Activated T-helper 1 cell treated with anti-CD3 and anti-CD28 coated beads, Interleukin-12 subunit alpha, Interleukin-12 subunit beta, Interleukin-2, Interleukin-4 antibody, amounts not matched to agents 30 ng/mL and 10 ng/mL and 1 ng/mL, durations not matched to agents 14 hours and 24 hours and 36 hours (primary cell): ENCODE data around the gene COBL. TPM values are rescaled to one million over a fixed set of nuclear protein-coding genes. Genes with fewer than 3 reads are reported as not detected.

Experiments
- DNase-seq: peaks from one replicate; pipeline ENCODE4 v3.0.0; 2021; ENCODE audit warnings: low spot score
- H3K27ac Mint-ChIP-seq: one replicate; pipeline ENCODE4 v1.8.0; 2021; ENCODE audit warnings: mild to moderate bottlenecking, mixed read lengths
- H3K27me3 Mint-ChIP-seq: one replicate; pipeline ENCODE4 v1.8.0; 2022; ENCODE audit warnings: mild to moderate bottlenecking, moderate library complexity, mixed read lengths; ENCODE audit not compliant: insufficient read depth
- H3K36me3 Mint-ChIP-seq: one replicate; pipeline ENCODE4 v1.8.0; 2021; ENCODE audit warnings: low read depth, mixed read lengths
- H3K4me1 Mint-ChIP-seq: one replicate; pipeline ENCODE4 v1.8.0; 2021; ENCODE audit warnings: low read depth, mixed read lengths
- H3K4me3 Mint-ChIP-seq: one replicate; pipeline ENCODE4 v1.8.0; 2021; ENCODE audit warnings: mild to moderate bottlenecking, moderate library complexity, mixed read lengths
- H3K9me3 Mint-ChIP-seq: one replicate; pipeline ENCODE4 v1.8.0; 2021; ENCODE audit warnings: mixed read lengths
- intact Hi-C: fragments of 100-400 bp; cut with micrococcal nuclease; formaldehyde crosslinking; loops from one replicate; pipeline ENCODE4 v1.15.1; 2024
- total RNA-seq: library from RNA; stranded (reverse); gene quantifications from 2 replicates; pipeline ENCODE4 v1.2.3, GENCODE V29; 2022

Gene COBL
- total RNA-seq, 1 donor from 2014 or later, result not detected

DNA sequence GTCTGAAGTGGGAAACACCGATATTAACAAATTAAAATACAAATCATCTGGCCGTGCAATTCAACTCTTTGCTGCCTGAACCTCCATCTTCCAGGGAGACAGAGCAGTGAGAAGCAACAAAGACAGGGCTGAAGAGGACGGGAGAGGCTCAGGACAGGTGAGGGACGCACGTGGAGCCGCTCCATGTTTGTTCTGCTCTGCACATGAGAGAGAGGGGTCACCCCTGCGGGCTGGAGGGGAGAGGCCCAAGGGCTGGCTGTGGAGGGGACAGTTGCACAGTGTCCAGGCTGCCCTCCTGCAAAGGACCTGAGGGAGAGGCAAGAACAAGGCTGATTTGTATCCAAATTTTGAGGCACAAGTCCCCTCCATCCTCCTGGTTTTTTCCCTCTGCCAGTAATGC is 41.7 kb downstream of the COBL start:
- intact Hi-C loops, result no loop called here
- no peaks in the 10 kb centered on the region for H3K4me1 Mint-ChIP-seq
- no peak overlapping the region for H3K27ac Mint-ChIP-seq
- DNase-seq, result no peak
- H3K4me3 Mint-ChIP-seq, result no peak overlapping the region
- H3K36me3 Mint-ChIP-seq, result no peaks in the 10 kb centered on the region
- H3K9me3 Mint-ChIP-seq, result no peaks in the 10 kb centered on the region
- H3K27me3 Mint-ChIP-seq, result peaks cover 2% of the 10 kb centered on the region

DNA sequence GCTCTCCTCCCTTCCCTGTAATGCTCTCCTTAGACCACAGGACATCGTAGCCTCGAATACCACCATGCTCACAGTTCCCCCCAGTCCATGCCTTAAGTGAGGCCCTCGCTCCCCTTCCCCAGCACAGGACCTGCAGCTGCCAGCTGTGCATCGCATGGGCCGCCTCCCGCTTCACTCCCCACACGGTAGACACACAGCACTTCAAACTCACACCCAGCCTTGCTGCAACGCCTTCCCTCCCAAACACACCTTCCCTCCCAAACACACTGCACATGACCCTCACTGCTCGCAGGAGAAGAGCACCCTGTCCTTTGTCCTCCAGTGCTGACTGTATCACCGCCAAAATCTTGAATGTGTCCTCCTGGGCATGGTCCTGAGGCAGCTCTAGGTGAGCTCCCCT is 42.6 kb downstream of the COBL start:
- Mint-ChIP-seq H3K9me3 (no peaks in the 10 kb centered on the region), H3K27ac (no peak overlapping the region), H3K27me3 (peaks cover 2% of the 10 kb centered on the region), H3K36me3 (no peaks in the 10 kb centered on the region), H3K4me1 (no peaks in the 10 kb centered on the region), H3K4me3 (no peak overlapping the region)
- intact Hi-C loops, result no loop called here
- no peak for DNase-seq

DNA sequence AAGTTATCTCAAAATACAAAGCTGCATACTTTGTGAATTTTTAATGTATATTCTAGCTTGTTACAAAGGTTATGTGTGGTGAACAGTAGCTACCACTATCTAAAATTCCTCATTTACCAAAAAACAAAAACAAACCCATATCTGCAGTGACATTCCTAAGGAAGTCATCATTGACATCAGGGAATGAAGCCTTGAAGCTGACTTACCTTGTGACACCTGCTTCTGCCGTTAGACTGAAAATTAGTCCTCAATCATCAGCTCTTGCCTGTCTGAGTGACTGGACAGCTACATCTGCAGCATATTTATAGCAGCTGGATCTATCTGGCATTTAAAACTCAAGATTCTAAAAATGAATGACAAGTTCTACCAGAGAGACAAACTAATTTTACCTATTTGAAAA is 43.2 kb downstream of the COBL start:
- H3K9me3 Mint-ChIP-seq, result no peaks in the 10 kb centered on the region
- H3K36me3 Mint-ChIP-seq, result no peaks in the 10 kb centered on the region
- no peak overlapping the region for H3K27ac Mint-ChIP-seq
- no peak overlapping the region for H3K4me3 Mint-ChIP-seq
- no peak for DNase-seq
- no peaks in the 10 kb centered on the region for H3K4me1 Mint-ChIP-seq
- intact Hi-C loops, result no loop called here
- peaks cover 2% of the 10 kb centered on the region for H3K27me3 Mint-ChIP-seq

DNA sequence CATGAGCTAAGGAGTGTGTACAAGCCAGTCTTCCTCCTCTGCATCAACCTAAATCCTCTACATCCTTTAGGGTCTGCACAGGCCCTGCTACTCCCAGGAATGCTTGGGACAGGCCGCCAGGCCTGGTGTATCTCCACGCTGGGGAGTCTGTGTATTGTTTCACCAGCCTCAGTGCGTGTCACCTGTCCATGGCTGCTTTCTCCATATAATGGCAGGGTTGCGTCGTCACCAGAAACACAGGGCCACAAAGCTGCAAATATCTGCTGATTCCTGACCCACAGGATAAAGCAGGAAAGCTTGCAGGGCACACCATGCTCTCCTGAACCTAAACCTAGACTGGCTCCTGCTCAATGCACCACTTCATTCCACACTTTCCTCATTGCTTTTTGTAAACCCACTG is 45.6 kb downstream of the COBL start:
- intact Hi-C loops, result no loop called here
- Mint-ChIP-seq H3K4me3 (no peak overlapping the region), H3K4me1 (no peaks in the 10 kb centered on the region), H3K9me3 (no peaks in the 10 kb centered on the region), H3K27ac (no peak overlapping the region), H3K27me3 (no peaks in the 10 kb centered on the region), H3K36me3 (no peaks in the 10 kb centered on the region)
- no peak for DNase-seq

DNA sequence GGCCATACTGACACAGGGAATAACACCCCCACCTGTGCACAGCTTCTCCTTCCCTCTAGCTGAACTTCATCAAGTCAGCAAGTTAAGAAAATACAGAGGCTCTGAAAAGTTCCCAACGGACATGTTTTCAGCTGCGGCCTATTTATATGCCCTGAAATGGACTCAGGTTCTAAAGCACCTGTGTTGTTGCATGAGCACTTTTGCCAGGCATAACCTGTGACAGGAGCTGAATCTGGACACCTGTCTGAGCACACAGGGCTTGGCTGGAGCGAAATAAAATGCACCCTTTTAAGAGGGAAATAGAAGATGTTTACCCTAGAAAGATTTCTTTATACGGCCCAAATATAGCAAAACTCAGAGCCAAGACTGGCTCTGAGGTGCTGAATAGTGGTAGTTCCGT is 46.7 kb downstream of the COBL start:
- H3K4me3 Mint-ChIP-seq, result no peak overlapping the region
- no peak for DNase-seq
- no peaks in the 10 kb centered on the region for H3K27me3 Mint-ChIP-seq
- H3K27ac Mint-ChIP-seq, result no peak overlapping the region
- H3K36me3 Mint-ChIP-seq, result no peaks in the 10 kb centered on the region
- intact Hi-C loops, result no loop called here
- H3K9me3 Mint-ChIP-seq, result no peaks in the 10 kb centered on the region
- H3K4me1 Mint-ChIP-seq, result no peaks in the 10 kb centered on the region

DNA sequence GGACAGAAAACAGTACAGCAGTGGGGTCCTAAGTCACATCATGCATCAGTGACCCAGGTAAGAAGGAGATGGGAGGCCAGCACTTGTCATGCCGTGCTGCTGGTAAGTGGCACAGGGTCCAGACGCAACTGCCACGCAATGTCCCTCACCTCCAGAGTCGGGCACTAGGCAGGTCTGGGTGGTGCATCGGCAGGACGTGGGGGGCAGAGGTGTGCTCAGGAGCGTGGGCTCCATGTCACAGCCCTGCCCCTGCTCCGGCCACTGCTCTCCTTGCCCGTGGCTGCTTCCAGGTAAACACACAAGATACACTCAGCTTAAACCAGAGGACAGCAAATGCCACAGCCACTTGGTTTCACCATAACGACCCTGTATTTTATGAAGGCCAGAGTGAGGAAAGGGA is 47.3 kb downstream of the COBL start:
- no peak overlapping the region for H3K4me3 Mint-ChIP-seq
- DNase-seq, result no peak
- intact Hi-C loops, result no loop called here
- no peaks in the 10 kb centered on the region for H3K9me3 Mint-ChIP-seq
- no peaks in the 10 kb centered on the region for H3K4me1 Mint-ChIP-seq
- no peak overlapping the region for H3K27ac Mint-ChIP-seq
- no peaks in the 10 kb centered on the region for H3K36me3 Mint-ChIP-seq
- H3K27me3 Mint-ChIP-seq, result no peaks in the 10 kb centered on the region

DNA sequence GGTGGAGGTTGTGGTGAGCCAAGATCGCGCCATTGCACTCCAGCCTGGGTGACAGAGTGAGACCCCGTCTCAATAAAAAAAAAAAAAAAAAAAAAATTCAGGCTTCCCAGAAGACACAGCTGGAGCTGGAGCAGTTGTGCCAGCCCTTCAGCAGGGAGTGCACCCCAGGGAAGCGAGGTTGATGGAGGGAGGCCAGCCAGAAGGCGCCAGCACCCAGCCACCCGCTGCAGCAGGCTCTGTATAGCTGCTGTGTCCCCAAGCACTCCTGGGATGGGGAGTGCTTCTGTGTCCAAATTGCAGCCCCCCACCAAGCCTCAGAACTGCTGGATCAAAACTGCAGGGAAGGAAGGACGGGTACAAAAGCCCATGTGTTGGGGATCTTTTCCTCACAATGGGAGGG is 47.8 kb downstream of the COBL start:
- Mint-ChIP-seq H3K36me3 (no peaks in the 10 kb centered on the region), H3K27ac (no peak overlapping the region), H3K9me3 (no peaks in the 10 kb centered on the region), H3K27me3 (no peaks in the 10 kb centered on the region), H3K4me3 (no peak overlapping the region), H3K4me1 (no peaks in the 10 kb centered on the region)
- no peak for DNase-seq
- intact Hi-C loops, result no loop called here

DNA sequence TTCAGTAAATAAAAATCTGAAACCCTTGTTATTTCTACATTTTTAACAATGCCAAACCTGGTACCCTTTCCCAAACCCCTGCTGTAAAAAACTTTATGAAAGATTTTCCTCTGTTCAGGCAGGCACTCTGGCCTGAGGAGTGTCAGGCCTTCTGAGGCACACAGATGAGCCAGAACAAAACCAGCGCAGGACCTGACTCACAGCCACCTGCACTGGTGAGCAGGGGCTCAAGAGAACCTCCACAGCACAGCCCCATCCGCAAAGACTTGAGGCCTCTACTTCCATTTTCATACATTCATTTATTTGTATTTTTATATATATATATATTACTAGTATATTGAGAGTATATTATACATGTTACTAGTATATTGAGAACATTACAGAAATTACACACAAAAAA is 49.4 kb downstream of the COBL start:
- no peak for DNase-seq
- Mint-ChIP-seq H3K9me3 (no peaks in the 10 kb centered on the region), H3K27ac (no peak overlapping the region), H3K4me1 (no peaks in the 10 kb centered on the region), H3K36me3 (no peaks in the 10 kb centered on the region), H3K27me3 (no peaks in the 10 kb centered on the region), H3K4me3 (no peak overlapping the region)
- intact Hi-C loops, result no loop called here

DNA sequence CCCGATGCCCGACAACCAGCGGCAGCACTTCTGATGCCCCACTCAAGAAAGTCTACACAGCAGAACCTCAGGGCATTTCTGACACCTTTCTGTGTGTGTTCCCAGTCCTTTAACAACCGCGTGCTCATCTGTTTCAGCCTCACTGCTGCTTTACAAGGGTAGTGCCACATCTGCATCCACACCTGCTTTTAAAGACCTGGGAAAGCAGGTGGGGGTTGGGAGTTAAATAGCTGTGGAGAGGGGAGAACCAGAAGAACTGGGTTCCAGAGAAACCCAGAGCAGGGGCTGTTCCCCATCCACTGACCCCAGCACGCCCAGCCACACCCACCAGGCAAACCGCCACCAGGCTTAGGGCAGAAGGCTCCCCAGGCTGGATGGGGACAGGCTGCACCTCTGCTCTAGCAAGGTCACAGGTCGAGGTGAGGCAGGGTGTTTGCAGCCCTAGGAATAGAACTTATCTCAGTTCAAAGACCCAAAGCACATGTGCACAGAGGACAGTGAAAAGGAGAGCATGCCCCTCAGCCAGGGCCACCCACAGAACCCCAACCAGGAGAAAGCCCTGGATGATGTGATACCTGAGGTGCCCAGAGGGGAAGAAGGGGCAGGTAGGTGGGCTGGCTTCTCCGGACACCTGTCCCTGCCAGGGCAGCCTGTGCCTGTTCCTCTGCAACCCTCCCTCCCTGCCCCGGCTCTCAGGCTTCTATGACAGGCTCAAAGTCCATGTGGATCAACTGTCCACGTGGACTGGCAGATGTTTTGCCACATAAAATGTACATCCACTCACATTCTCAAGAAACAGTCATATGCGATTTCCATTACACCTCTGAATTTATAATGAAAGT is 51.3 kb downstream of the COBL start:
- intact Hi-C loops, result no loop called here
- Mint-ChIP-seq H3K36me3 (no peaks in the 10 kb centered on the region), H3K27ac (no peak overlapping the region), H3K27me3 (no peaks in the 10 kb centered on the region), H3K4me3 (no peak overlapping the region), H3K4me1 (no peaks in the 10 kb centered on the region), H3K9me3 (no peaks in the 10 kb centered on the region)
- DNase-seq, result no peak

DNA sequence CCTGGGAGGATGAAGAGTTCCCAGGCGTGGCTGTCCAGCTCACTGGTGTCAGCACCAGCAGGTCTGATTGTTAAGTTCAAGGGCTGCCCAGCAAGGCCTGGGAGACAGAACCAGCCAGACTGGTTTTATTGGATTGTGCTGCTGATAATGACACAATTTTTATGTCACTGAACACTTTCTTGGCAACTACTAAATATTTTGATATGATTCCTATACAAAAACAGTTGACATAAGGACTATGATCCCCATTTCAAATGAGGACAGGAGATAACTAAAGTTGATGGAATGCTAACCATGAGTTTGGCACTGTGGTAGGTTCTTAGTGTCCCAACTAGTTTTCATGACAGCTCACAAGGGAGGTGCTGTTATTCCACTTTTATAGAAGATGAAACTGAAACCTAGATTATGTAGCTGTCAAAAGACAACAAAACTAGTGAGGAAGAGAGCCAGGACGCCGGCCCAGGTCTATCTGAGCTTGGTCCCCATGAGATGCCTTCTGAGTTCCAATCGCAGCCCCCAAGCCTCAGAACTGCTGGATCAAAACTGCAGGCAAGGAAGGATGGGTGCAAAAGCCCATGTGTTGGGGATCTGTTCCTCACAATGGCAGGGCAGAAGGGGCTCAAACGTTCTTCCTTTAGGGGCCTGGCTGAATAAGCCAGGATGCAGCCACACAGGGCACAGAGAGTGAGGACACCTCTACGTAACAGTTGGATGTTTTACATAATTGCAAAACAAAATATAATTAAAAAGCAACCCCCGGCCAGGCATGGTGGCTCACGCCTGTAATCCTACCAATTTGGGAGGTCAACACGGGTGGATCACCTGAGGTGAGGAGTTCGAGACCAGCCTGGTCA is 52.8 kb downstream of the COBL start:
- no peaks in the 10 kb centered on the region for H3K36me3 Mint-ChIP-seq
- H3K4me3 Mint-ChIP-seq, result no peak overlapping the region
- DNase-seq, result no peak
- intact Hi-C loops, result no loop called here
- peaks cover under 1% of the 10 kb centered on the region for H3K27me3 Mint-ChIP-seq
- H3K27ac Mint-ChIP-seq, result no peak overlapping the region
- no peaks in the 10 kb centered on the region for H3K9me3 Mint-ChIP-seq
- H3K4me1 Mint-ChIP-seq, result no peaks in the 10 kb centered on the region

DNA sequence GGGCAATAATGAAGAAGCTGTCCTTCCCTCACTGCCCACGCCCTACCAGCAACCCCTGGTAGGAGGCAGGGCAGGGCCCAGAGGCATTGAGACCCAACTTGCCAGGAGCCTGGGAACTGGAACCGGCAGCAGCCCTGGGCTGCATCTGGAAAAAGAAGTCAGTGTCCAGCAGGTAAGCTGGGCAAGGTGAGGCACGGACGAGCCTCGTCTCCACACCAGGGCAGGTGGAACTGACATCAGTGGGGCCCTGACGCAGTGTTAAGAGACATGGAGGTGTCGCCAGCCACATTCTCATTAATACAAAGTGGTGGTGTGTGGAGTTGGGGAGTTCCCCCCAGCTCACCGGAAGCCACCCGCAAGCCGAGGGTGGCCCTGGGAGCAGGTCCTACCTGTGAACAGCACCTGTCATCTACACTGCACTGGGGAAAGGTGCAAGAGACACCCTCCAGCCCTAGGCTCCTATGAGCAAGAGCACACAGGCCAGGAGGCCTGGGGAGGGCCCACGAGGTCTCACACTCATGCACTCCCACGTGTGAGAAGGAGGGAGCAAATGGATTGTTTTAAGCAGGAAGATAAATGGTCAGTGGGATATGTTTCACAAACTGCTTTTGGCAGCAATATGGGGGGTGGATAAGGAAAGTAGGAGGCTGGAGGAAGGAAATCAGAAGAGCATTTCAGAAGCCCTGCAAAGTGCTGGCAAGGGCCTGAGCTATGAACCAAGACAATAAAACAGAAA is 53.6 kb downstream of the COBL start:
- Mint-ChIP-seq H3K4me1 (no peaks in the 10 kb centered on the region), H3K27ac (no peak overlapping the region), H3K36me3 (no peaks in the 10 kb centered on the region), H3K27me3 (peaks cover 3% of the 10 kb centered on the region), H3K9me3 (no peaks in the 10 kb centered on the region), H3K4me3 (no peak overlapping the region)
- intact Hi-C loops, result no loop called here
- no peak for DNase-seq

DNA sequence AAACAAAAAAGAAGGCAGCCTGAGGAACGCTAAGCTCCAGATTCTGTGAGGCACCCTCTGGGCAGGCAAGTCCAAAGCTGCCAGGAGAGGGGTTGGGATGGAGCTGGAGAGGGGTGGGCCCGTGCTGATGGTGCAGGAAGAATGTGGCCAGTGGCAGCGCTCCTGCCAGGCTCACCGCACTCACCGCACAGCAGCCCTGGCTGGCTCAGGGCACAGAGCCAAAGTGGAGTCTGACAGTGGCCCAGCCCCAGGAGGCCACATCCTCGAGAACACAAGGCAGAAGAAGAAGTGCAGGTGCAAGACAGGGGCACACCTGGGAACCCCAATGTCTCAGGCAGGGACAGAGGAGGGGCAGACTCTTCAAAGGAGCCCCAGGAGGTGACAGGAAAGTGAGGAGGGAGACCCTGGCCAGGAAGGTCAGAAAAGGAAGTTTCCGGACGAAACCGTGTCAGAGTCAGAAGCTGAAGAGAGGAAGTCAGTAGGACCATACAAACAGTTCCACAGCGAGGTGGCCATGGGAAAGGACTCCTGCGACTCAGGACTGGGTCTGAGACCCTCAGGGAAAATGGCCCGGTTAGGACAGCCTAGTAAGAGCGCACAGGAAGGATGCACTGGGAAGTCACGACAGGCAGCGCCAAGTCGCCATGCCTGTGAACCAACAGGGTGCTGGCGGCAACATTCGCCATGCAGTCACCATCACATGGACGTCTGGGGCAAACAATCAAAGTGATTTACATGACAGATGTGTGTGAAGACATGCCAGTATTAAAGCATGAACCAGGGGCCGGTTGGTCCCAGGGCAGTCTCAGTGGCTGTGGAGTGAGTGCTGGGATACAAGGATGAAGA is 54.4 kb downstream of the COBL start:
- intact Hi-C loops, result no loop called here
- H3K27me3 Mint-ChIP-seq, result peaks cover 3% of the 10 kb centered on the region
- no peaks in the 10 kb centered on the region for H3K36me3 Mint-ChIP-seq
- H3K27ac Mint-ChIP-seq, result no peak overlapping the region
- DNase-seq, result no peak
- H3K9me3 Mint-ChIP-seq, result no peaks in the 10 kb centered on the region
- no peak overlapping the region for H3K4me3 Mint-ChIP-seq
- H3K4me1 Mint-ChIP-seq, result no peaks in the 10 kb centered on the region
